Anterior cingulate cortex (tissue), 58 donors: ENCODE measurements around the gene PKLR.
A peak's percentile ranks its signal among the peaks of the same experiment; 100 is the strongest.

Experiments
- DNase-seq, 58 donors: peaks; one replicate each; lab custom pipeline; 2025; lab: John Stamatoyannopoulos, UW

PKLR gene

GRCh38 chr1:155287987-155288543, 13.2 kb downstream of the PKLR start:
- no peak for DNase-seq

- DNase-seq = no peak
Observed at GRCh38 chr1:155286544-155286943, 14.7 kb downstream of the PKLR start.

- no peak for DNase-seq
Observed at GRCh38 chr1:155285631-155286044, 15.6 kb downstream of the PKLR start.

GRCh38 chr1:155285063-155285462, 16.2 kb downstream of the PKLR start:
- no peak for DNase-seq

- no peak for DNase-seq
Observed at GRCh38 chr1:155284476-155284875, 16.8 kb downstream of the PKLR start.

- no peak for DNase-seq
Observed at GRCh38 chr1:155282488-155283091, 18.6 kb downstream of the PKLR start.

- peak in 3 of 58 donors; percentile 1 to 15 (median 15) for DNase-seq
Observed at GRCh38 chr1:155279268-155279667, 22.0 kb downstream of the PKLR start.

GRCh38 chr1:155278689-155279160, 22.5 kb downstream of the PKLR start:
- peak in 5 of 58 donors; percentile 15 to 43 (median 22) for DNase-seq

GRCh38 chr1:155277902-155278688, 23.1 kb downstream of the PKLR start:
- peak in 23 of 58 donors; percentile 7 to 55 (median 31) for DNase-seq

GRCh38 chr1:155277070-155277901, 24.0 kb downstream of the PKLR start, which contains the start of gene HCN3:
HCN3 (plus strand) TSS chr1:155277463; CDS start chr1:155277591, 128 bp downstream.
- peak; percentile 54 to 99 (median 94) for DNase-seq

GRCh38 chr1:155273343-155274245, 27.6 kb downstream of the PKLR start, which contains the start of gene CLK2:
CLK2 (minus strand) TSS chr1:155273504; CDS start chr1:155270977, 2,527 bp downstream.
- DNase-seq = peak; percentile 34 to 96 (median 88)

GRCh38 chr1:155272466-155273342, 28.5 kb downstream of the PKLR start:
- peak in 13 of 58 donors; percentile 55 to 81 (median 73) for DNase-seq

- no peak for DNase-seq
Observed at GRCh38 chr1:155269381-155269780, 31.9 kb downstream of the PKLR start.

- DNase-seq = no peak
Observed at GRCh38 chr1:155268630-155269029, 32.6 kb downstream of the PKLR start.

GRCh38 chr1:155267373-155267772, 33.9 kb downstream of the PKLR start:
- no peak for DNase-seq

- DNase-seq = no peak
Observed at GRCh38 chr1:155266553-155266952, 34.7 kb downstream of the PKLR start.

- DNase-seq = no peak
Observed at GRCh38 chr1:155263067-155263466, 38.2 kb downstream of the PKLR start.
